ENCODE results near the gene RNASE2. TPM values are rescaled to one million over a fixed set of nuclear protein-coding genes. Genes with fewer than 3 reads are reported as not detected.
"Not testable (repeated sequence)": the region's sequence is repeated elsewhere in the genome, so short reads cannot be mapped to it uniquely, and the experiment has no call there.

The RNASE2 gene
- total and polyA plus RNA-seq, 5 donors, result 2.3 to 10.0 (median 4.7) TPM

GRCh38 chr14:20982646-20983369, 27.5 kb downstream of the RNASE2 start:
- ATAC-seq (no peak), DNase-seq (no peak)
- Histone ChIP-seq H3K27ac (ENCODE audit: low read length) (no peak overlapping the region), H3K9me3 (ENCODE audit: control insufficient read depth, low read length) (no peaks in the 10 kb centered on the region), H3K27me3 (ENCODE audit: control insufficient read depth, insufficient read depth) (no peaks in the 10 kb centered on the region), H3K4me1 (ENCODE audit: control insufficient read depth, insufficient read depth, low read length) (no peaks in the 10 kb centered on the region), H3K4me3 (ENCODE audit: low read length) (no peak overlapping the region)
- intact Hi-C loops (cut with DNase I), result no loop called here
- WGBS, result 80% methylated on average over 2 of the region's 2 CpGs

GRCh38 chr14:20985650-20986049, 30.4 kb downstream of the RNASE2 start:
- DNase-seq; intact Hi-C loops (cut with DNase I): not testable (repeated sequence)
- 86% methylated on average over 4 of the region's 4 CpGs for WGBS

GRCh38 chr14:20986811-20987210, 31.5 kb downstream of the RNASE2 start:
- ATAC-seq (peak; percentile 51 to 60), DNase-seq (no peak)
- H3K27me3 ChIP-seq (ENCODE audit: control insufficient read depth, insufficient read depth), result no peaks in the 10 kb centered on the region
- intact Hi-C loops (cut with DNase I), result no loop called here
- H3K9me3 ChIP-seq (ENCODE audit: control insufficient read depth, low read length), result no peaks in the 10 kb centered on the region
- 41% methylated on average over 2 of the region's 2 CpGs for WGBS
- peaks cover 3% of the 10 kb centered on the region for H3K4me1 ChIP-seq (ENCODE audit: control insufficient read depth, insufficient read depth, low read length)
- no peak overlapping the region for H3K27ac ChIP-seq (ENCODE audit: low read length)
- no peak overlapping the region for H3K4me3 ChIP-seq (ENCODE audit: low read length)

More at GRCh38 chr14:20985650-20986049, 30.4 kb downstream of the RNASE2 start:
- H3K4me1 ChIP-seq (ENCODE audit: control insufficient read depth, insufficient read depth, low read length); ATAC-seq; H3K27me3 ChIP-seq (ENCODE audit: control insufficient read depth, insufficient read depth); H3K27ac ChIP-seq (ENCODE audit: low read length); H3K9me3 ChIP-seq (ENCODE audit: control insufficient read depth, low read length); H3K4me3 ChIP-seq (ENCODE audit: low read length): not testable (repeated sequence)

- peaks cover 3% of the 10 kb centered on the region for H3K4me1 ChIP-seq (ENCODE audit: control insufficient read depth, insufficient read depth, low read length)
- peak overlapping the region; percentile 54 for H3K27ac ChIP-seq (ENCODE audit: low read length)
- no peaks in the 10 kb centered on the region for H3K27me3 ChIP-seq (ENCODE audit: control insufficient read depth, insufficient read depth)
- DNase-seq (no peak), ATAC-seq (no peak)
- peak overlapping the region; percentile 100 for H3K4me3 ChIP-seq (ENCODE audit: low read length)
- WGBS, result 90% methylated on average over 15 of the region's 15 CpGs
- no peaks in the 10 kb centered on the region for H3K9me3 ChIP-seq (ENCODE audit: control insufficient read depth, low read length)
- intact Hi-C loops (cut with DNase I), result no loop called here
These were observed 33.6 kb downstream of the RNASE2 start for GRCh38 chr14:20988717-20989470.

- DNase-seq, result no peak
- Histone ChIP-seq H3K27ac (ENCODE audit: low read length) (no peak overlapping the region), H3K9me3 (ENCODE audit: control insufficient read depth, low read length) (no peaks in the 10 kb centered on the region), H3K4me1 (ENCODE audit: control insufficient read depth, insufficient read depth, low read length) (peaks cover 3% of the 10 kb centered on the region), H3K27me3 (ENCODE audit: control insufficient read depth, insufficient read depth) (no peaks in the 10 kb centered on the region), H3K4me3 (ENCODE audit: low read length) (peak overlapping the region; percentile 100)
- ATAC-seq, result no peak
- under 1% methylated on average over 11 of the region's 11 CpGs for WGBS
- intact Hi-C loops (cut with DNase I), result no loop called here
These were observed 34.1 kb downstream of the RNASE2 start for GRCh38 chr14:20989471-20989786.

- Histone ChIP-seq H3K27ac (ENCODE audit: low read length) (peak within 1 kb of the TSS; percentile 93), H3K4me1 (ENCODE audit: control insufficient read depth, insufficient read depth, low read length) (peaks cover 3% of the 10 kb centered on the region), H3K4me3 (ENCODE audit: low read length) (peak within 1 kb of the TSS; percentile 100), H3K9me3 (ENCODE audit: control insufficient read depth, low read length) (no peaks in the 10 kb centered on the region), H3K27me3 (ENCODE audit: control insufficient read depth, insufficient read depth) (no peaks in the 10 kb centered on the region)
- DNase-seq (peak; percentile 90 to 95 (median 94)), ATAC-seq (peak; percentile 94 to 95)
- under 1% methylated on average over 42 of the region's 42 CpGs for WGBS
- intact Hi-C loops (cut with DNase I), result no loop called here
These were observed 34.7 kb downstream of the RNASE2 start, which contains the start of gene METTL17 for GRCh38 chr14:20989787-20990600. Gene METTL17 (plus strand): TSS chr14:20989980. CDS start chr14:20990003, 23 bp downstream.

GRCh38 chr14:20996521-20996920, 41.2 kb downstream of the RNASE2 start:
- Histone ChIP-seq H3K4me1 (ENCODE audit: control insufficient read depth, insufficient read depth, low read length) (no peaks in the 10 kb centered on the region), H3K9me3 (ENCODE audit: control insufficient read depth, low read length) (no peaks in the 10 kb centered on the region), H3K27me3 (ENCODE audit: control insufficient read depth, insufficient read depth) (no peaks in the 10 kb centered on the region), H3K27ac (ENCODE audit: low read length) (no peak overlapping the region), H3K4me3 (ENCODE audit: low read length) (no peak overlapping the region)
- DNase-seq (no peak), ATAC-seq (no peak)
- intact Hi-C loops (cut with DNase I), result no loop called here
- WGBS, result 85% methylated on average over 14 of the region's 14 CpGs

GRCh38 chr14:20997115-20997514, 41.8 kb downstream of the RNASE2 start:
- Histone ChIP-seq H3K4me1 (ENCODE audit: control insufficient read depth, insufficient read depth, low read length) (no peaks in the 10 kb centered on the region), H3K9me3 (ENCODE audit: control insufficient read depth, low read length) (no peaks in the 10 kb centered on the region), H3K27ac (ENCODE audit: low read length) (no peak overlapping the region), H3K27me3 (ENCODE audit: control insufficient read depth, insufficient read depth) (no peaks in the 10 kb centered on the region), H3K4me3 (ENCODE audit: low read length) (no peak overlapping the region)
- ATAC-seq (no peak), DNase-seq (no peak)
- intact Hi-C loops (cut with DNase I), result no loop called here
- WGBS, result 70% methylated on average over 4 of the region's 4 CpGs

GRCh38 chr14:20997564-20997963, 42.3 kb downstream of the RNASE2 start:
- no peaks in the 10 kb centered on the region for H3K4me1 ChIP-seq (ENCODE audit: control insufficient read depth, insufficient read depth, low read length)
- intact Hi-C loops (cut with DNase I), result no loop called here
- 78% methylated on average over 6 of the region's 6 CpGs for WGBS
- no peak overlapping the region for H3K4me3 ChIP-seq (ENCODE audit: low read length)
- H3K27me3 ChIP-seq (ENCODE audit: control insufficient read depth, insufficient read depth), result no peaks in the 10 kb centered on the region
- H3K27ac ChIP-seq (ENCODE audit: low read length), result no peak overlapping the region
- H3K9me3 ChIP-seq (ENCODE audit: control insufficient read depth, low read length), result no peaks in the 10 kb centered on the region
- DNase-seq (no peak), ATAC-seq (no peak)

GRCh38 chr14:20998139-20998538, 42.9 kb downstream of the RNASE2 start:
- no peak for DNase-seq
- intact Hi-C loops (cut with DNase I), result no loop called here

More at GRCh38 chr14:20998139-20998538, 42.9 kb downstream of the RNASE2 start:
- H3K4me1 ChIP-seq (ENCODE audit: control insufficient read depth, insufficient read depth, low read length), result no peaks in the 10 kb centered on the region
- H3K4me3 ChIP-seq (ENCODE audit: low read length), result no peak overlapping the region
- ATAC-seq, result no peak
- no peak overlapping the region for H3K27ac ChIP-seq (ENCODE audit: low read length)
- 72% methylated on average over 3 of the region's 3 CpGs for WGBS
- no peaks in the 10 kb centered on the region for H3K9me3 ChIP-seq (ENCODE audit: control insufficient read depth, low read length)
- no peaks in the 10 kb centered on the region for H3K27me3 ChIP-seq (ENCODE audit: control insufficient read depth, insufficient read depth)

Data from right cardiac atrium (tissue), 5 donors.